ENCODE data around the gene PCYT2.

The PCYT2 gene

DNA sequence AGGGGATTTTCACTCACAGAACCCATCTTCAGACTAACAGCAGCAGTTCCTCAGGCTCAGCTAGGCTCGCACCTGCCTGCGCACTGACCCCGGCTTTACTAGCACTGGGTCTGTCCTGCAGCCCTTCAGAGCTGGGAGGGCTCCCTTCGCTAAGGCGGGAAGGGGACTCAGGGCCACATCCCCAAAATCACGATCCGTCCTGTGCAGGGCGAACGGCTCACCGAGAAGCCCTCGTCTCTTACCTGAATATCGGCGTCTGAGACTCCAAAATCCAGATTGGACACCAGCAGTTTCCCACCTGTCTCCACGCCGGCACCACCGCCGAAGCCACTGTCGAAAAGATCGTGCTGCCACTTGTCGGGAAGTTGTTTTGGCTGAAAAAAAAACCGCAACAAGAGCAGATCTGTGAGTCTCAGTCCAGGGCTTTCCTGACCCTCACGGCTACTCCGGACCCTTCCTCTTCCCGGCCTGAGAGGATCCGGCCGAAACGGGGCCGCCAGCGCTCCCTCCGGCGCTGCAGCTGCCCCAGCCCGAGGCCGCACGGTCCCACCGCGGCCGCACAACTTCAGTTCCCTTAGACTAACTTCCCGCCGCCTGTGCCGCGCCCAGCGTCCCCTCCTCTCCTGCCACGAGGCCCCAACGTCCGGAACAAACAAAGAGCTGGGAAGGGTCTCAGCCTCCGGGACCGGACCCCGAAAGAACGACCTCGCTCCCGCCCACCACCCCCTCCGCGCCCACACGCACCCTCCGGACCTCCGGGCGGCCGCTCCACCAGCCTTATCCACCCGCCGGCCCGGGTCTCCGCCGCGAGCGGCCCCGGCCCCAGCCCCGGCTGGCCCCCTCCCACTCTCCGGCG is 20.5 kb downstream of the PCYT2 start:
- H3K36me3 ChIP-seq: peaks cover 58% of the 10 kb centered on the region
- peak overlapping the region; percentile 98 for H3K4me3 ChIP-seq (ENCODE audit: low read depth, low read length)
- DNase-seq: peak; percentile 16
- no peaks in the 10 kb centered on the region for H3K9me3 ChIP-seq
- TF ChIP-seq, protein P1, sequence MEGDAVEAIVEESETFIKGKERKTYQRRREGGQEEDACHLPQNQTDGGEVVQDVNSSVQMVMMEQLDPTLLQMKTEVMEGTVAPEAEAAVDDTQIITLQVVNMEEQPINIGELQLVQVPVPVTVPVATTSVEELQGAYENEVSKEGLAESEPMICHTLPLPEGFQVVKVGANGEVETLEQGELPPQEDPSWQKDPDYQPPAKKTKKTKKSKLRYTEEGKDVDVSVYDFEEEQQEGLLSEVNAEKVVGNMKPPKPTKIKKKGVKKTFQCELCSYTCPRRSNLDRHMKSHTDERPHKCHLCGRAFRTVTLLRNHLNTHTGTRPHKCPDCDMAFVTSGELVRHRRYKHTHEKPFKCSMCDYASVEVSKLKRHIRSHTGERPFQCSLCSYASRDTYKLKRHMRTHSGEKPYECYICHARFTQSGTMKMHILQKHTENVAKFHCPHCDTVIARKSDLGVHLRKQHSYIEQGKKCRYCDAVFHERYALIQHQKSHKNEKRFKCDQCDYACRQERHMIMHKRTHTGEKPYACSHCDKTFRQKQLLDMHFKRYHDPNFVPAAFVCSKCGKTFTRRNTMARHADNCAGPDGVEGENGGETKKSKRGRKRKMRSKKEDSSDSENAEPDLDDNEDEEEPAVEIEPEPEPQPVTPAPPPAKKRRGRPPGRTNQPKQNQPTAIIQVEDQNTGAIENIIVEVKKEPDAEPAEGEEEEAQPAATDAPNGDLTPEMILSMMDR (IDR thresholded peaks at IDR 0.05; ENCODE audit: low read depth, low read length): no peak
- H3K4me1 ChIP-seq: peaks cover 21% of the 10 kb centered on the region
- no peaks in the 10 kb centered on the region for H3K27me3 ChIP-seq

DNA sequence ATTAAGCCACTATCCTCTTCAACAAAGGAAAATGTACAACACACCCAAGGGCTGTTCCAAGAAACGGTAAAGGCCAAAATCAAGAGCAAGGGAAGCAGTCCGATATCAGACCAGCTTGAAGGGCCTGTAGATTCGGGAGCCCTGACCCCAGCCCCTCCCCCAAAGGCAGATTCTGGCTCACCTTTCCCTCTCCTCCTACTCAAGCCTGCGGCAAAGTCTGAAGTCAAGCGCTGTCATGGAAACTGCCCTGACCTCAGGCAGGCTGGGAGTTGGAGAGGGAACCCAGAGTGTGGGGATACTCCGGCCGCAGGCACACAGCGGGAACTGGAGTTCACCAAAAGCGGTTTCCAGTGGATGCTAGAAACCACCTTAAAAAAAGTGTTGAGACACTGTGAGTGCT is 21.6 kb downstream of the PCYT2 start:
- DNase-seq: no peak
- peak overlapping the region; percentile 98; the same call in 1 of the 2 replicates for H3K4me3 ChIP-seq (ENCODE audit: low read depth, low read length)
- peaks cover 23% of the 10 kb centered on the region for H3K4me1 ChIP-seq
- no peaks in the 10 kb centered on the region for H3K9me3 ChIP-seq
- H3K27me3 ChIP-seq: no peaks in the 10 kb centered on the region
- peaks cover 62% of the 10 kb centered on the region for H3K36me3 ChIP-seq
- TF ChIP-seq, protein P1 (IDR thresholded peaks at IDR 0.05; ENCODE audit: low read depth, low read length): no peak

DNA sequence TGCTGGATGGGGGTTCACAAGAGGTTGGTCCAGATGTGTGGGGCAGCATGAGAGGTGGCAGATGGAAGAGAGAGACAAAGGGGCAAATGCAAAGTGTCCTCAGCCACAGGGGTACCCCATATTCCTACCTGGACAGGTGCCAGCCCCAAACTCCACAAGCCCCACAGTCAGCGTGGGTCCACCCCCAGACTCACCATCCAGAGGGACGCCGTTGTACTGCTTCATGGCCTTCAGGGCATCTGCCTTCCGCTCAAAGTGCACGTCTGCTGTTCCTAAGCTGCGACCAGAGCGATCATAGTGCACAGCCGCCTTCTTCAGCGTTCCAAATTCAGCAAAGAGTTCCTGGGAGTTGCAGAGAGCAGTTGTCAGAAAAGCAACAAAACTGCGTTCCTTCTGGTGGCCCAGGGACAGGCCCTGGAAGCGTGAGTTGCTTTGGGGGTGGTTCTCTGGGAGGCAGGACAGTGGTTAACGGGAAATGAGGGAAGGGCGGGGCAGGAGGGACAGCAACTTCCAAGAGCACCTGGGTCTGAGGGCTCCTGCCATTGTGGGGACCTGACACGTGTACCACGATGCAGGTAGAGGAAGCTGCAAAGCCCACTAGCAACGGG is 22.1 kb downstream of the PCYT2 start:
- TF ChIP-seq, protein P1 (IDR thresholded peaks at IDR 0.05; ENCODE audit: low read depth, low read length): no peak
- Histone ChIP-seq H3K9me3 (no peaks in the 10 kb centered on the region), H3K4me1 (peaks cover 28% of the 10 kb centered on the region), H3K27me3 (no peaks in the 10 kb centered on the region), H3K36me3 (peaks cover 65% of the 10 kb centered on the region), H3K4me3 (ENCODE audit: low read depth, low read length) (no peak overlapping the region; the same call in 1 of the 2 replicates)
- DNase-seq: no peak

DNA sequence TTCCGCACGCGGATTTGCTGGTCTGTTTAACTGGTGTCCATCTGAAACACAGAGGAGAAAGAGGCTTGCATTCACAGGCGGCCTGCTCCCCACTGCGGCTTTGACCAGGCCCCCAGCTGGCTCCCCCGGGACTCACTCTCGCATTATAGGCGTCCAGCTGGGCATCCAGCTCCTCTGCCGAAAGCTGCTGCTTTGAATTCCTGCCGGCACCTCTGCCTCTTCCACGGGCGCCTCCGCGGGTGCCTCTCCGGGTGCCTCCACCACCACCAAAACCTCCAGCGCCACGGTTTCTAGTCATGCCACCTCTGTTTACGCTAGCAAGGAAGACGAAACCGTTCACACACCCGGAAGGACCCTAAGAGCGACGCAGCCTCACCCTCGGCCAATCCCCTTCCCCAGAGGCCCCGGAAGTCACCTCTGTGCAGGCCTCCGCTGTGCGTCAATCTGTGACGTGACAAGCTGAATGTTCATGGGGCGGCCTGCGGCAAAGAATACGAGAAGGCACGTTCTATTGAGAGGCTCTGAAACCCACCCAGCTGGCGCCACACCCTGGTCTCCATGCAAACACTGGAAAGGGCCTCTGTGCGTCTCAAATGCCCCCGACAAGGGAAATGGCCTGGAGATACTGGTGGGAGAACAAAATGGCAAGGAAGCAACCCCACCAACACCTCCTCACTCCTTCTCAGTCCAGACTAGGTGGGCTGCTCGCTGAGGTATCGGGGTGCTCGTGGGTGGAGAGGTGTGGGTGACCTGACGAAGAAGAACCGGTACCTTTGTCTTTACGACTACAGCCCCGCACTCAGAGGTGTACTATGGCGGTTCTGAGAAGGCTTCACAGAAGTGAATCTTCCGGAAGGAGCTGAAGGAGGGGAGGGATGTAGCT is 22.9 kb downstream of the PCYT2 start:
- peak; percentile 48 for DNase-seq
- Histone ChIP-seq H3K9me3 (no peaks in the 10 kb centered on the region), H3K36me3 (peaks cover 72% of the 10 kb centered on the region), H3K27me3 (no peaks in the 10 kb centered on the region), H3K4me3 (ENCODE audit: low read depth, low read length) (no peak overlapping the region), H3K4me1 (peaks cover 28% of the 10 kb centered on the region)
- TF ChIP-seq, protein P1 (IDR thresholded peaks at IDR 0.05; ENCODE audit: low read depth, low read length): no peak

DNA sequence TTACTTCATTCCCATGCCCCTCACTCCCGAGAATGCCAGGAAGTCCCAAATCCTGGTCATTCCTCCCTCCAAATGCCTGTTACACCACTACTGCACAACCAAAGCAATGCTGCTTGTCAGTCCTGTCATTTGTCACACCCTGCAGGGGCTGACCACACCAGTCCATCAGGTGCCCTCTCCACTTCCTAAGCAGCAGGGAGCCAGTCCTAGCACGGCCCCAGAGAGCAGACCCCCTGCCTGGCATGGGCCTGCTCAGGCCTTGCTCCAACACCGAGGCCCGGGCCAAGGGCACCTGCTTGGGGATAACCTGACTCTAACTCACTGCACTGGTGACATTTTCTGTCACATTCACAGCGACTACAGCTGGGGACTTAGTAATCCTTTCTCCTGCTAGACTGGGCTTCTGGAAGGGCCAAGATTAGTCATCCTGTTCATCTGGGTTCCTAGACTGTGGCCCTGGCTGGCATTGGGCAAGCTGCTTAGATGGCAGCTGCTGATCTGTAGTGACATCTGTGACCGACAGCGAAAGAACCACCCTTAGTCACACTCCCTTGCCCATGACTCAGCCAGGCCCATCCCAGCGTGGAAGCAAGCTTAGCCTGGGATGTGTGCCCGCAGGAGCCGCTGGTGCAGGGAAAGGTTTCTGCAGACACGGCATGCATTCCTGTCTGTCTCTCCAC is 25.2 kb downstream of the PCYT2 start:
- Histone ChIP-seq H3K9me3 (no peaks in the 10 kb centered on the region), H3K4me1 (peaks cover 28% of the 10 kb centered on the region), H3K27me3 (no peaks in the 10 kb centered on the region), H3K36me3 (peaks cover 84% of the 10 kb centered on the region), H3K4me3 (ENCODE audit: low read depth, low read length) (no peak overlapping the region)
- TF ChIP-seq, protein P1 (IDR thresholded peaks at IDR 0.05; ENCODE audit: low read depth, low read length): no peak
- peak; percentile 83 for DNase-seq

Measured in BE2C (cell line).